Measurements from ENCODE around the gene SATB2.
A peak's percentile ranks its signal among the peaks of the same experiment; 100 is the strongest.

Gene SATB2

DNA sequence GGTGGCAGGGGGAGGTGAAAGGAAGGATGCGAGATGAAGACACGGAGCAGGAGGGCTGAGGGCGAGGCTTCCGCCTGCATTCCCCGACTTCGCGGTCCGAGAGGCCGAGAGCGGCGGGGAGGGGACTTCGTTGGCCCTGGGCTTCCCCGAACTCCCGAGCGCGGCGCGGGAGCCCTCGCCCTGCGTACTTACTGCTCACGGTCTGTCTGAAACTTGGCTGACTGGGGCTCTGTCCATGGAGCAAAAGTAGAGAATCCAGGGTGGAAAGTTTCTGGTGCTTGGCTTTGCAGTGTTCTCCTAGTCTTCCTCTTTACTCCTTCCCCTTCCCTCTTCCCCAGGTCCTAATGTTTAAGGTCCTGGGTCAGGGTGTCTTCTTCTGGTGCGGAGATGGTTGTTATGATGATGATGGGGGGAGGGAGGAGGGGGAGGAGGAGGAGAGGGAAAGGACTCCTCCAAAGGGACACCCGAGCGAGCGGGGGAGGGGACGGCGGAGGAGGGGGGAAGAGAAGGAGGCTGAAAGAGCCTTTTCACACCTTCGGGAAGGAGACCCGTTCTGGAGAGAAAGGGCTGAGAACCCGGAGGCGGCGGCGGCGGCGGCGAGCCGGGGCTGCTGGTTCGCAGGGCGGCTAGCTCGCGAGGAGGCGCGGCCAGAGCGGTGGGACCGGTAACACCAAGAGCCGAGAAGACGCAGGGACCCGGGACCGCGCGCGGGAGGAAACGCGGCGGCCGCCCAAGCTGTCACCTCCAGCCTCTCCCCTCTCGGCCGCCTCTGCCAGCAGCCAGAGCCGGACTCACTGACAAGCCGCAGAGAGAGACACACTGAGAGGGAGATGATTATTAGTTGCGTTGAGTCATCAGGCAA lies at the start of gene SATB2:
Gene SATB2 (minus strand): TSS at position 793 of the 862 bp plus-strand sequence. CDS start 1,902 bp downstream, outside the sequence.
- peak in 1 of 51 donors; percentile 15 for DNase-seq

DNA sequence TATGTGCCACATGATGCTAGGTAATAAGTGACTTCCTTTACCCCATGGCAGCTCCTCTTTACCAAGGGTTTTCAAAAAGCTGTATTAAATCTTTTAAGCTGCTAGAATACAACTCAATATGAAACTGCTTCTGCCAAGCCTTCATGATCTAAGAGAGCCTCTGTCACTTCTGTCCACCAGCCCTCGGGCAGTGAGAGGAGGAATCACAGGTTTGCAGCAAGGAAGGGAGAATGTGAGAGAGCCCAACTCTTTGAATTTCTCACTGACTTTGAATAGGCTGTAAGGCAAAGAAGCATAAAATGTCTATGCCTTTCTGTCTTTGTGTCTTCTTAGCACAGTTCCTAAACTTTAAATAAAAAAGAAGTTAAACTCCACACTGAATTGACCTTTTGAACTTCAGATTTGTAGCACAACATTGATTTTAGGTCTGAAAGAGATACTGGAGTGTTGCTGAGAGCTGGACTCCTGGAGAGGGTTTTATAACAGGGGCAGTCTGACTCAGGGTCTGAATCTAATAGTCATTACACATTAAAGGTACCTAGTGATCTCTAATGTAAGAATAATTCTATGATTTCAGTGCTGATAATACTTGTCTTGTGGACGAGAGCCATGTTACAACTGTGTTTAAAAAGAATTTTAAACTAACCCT lies 48.1 kb upstream of the SATB2 start:
- DNase-seq: no peak

DNA sequence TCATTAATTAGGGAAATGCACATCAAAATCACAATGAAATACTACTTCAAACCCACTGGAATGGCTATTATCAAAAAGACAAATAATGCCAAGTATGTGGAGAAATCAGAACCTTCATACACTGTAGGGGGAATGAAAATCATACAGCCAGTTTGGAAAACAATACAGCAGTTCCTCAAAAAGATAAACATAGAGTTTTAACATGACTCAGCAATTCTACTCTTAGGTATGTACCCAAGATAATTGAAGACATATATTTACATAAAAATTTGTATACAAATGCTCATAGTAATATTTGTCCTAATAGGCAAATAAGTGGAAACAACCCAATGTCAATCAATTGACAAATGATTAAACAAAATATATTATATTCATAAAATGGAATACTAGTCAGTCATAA lies 45.4 kb upstream of the SATB2 start:
- no peak for DNase-seq

DNA sequence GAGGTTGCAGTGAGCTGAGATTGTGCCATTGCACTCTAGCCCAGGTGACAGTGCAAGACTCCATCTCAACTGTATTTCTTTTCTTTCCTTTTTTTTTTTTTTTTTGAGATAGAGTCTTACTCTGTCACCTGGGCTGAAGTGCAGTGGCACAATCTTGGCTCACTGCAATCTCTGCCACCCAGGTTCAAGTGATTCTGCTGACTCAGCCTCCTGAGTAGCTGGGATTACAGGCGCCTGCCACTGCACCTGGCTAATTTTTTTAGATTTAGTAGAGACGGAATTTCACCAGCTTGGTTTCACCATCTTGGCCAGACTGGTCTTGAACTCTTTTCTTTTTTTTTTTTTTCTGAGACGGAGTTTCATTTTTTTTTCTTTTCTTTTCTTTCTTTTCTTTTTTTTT lies 41.3 kb upstream of the SATB2 start:
- no peak for DNase-seq

DNA sequence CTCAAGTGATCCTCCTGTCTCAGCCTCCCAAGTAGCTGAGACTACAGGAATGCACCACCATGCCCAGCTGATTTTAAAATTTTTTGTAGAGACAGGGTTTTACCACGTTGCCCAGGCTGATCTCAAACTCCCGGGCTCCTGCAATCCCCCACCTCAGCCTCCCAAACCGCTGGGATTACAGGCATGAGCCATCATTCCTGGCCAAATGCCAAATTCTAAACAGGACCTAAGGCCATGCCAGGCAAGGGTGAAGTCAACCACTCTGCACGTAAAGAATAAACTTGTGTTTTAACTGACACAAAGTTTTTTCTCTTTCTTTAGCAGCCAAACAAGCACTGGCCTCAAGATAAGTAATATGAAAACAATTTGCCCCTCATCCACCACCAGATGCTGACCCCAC lies 37.4 kb upstream of the SATB2 start:
- DNase-seq: no peak

DNA sequence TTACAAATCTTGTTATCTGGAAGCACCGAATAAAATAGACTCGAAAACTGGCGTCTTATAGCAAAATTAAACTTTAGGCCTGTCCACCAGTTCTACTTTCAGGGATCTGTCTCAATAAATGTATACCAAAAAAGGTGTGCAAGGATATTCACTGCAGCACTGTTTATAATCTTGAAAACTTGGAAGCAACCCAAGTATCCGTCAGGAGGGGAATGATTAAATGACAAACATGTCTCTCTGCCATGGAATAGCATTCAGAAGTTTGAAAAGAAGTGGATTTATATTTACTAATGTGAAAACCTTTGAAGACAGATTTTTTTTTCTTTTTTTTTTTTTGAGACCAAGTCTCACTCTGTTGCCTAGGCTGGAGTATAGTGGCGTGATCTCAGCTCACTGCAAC lies 32.3 kb upstream of the SATB2 start:
- no peak for DNase-seq

DNA sequence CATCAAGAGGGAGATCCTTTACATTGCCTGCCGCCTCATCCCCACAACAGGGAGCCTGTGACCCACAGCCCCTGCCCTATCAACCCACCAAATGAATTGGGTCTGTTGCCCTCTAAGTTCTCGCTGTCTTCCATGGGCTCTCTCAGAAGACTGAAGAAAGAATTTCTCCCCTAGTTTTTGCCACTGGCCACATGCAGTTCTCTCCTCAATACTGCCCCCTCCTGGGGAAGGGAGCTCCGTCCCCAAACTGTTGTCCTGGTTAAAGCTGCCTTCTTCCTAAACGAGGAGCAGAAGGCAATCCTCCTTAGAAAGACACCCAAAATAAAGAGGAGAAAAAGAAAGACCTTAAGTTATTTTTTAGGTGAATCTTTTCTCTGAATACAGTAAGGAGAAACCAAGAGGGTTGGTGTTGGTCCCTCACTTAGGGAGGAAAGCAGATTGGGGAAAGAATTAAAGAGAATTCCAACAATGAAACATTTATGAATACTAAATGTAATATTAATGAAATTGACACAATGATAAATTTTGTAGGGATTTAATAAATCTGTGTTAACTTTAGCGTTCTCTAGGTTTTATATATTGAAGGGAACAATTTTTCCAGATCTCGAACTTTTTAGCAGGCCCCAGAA lies 31.1 kb upstream of the SATB2 start:
- peak in 23 of 51 donors; percentile 2 to 48 (median 17) for DNase-seq

DNA sequence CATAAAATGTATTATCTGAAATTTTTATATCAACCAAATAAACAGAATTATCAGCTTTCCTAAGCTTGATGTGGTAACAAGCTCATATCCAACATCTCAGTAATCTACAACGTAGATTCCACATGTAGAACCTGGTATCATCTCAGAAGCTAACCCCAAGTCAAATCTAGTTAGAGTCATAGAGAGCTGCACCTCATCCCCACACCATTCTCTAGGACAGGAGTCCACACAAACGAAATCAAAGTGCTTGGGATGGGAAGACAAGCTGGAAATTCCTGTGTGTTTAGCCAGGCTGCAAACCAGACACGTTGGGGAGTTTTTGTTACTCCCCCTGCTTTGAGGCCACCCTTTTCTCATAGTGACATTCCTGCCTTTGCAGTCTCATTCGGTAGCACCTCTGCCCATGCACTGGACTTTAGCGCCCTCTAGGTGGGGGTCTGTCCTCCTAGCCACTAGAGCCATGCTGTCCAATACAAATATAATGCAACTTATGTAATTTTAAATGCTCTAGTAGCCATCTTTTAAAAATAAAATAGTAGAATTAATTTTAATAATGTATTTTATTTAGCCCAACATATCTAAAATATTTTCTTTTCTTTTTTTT lies 28.1 kb upstream of the SATB2 start:
- peak in 32 of 51 donors; percentile 4 to 75 (median 25) for DNase-seq

DNA sequence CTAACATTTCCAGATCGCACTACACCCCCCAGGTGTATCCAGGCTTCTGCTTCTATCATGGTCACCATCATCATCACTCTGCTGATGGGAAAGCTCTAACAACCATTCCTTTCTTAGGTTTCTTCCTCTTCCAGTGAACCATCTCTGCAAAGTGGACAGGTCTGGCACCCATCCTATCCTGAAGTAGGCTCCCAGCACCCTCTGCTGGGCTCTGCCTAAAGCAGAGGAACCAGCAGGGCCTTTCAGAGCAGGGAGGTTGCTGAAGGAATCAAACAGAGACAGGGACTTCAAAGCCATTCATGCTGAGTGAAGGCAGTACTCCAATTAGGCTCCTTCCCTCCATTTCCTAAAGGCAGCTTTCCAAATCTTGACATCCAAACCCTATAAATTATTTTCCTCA lies 27.2 kb upstream of the SATB2 start:
- no peak for DNase-seq

DNA sequence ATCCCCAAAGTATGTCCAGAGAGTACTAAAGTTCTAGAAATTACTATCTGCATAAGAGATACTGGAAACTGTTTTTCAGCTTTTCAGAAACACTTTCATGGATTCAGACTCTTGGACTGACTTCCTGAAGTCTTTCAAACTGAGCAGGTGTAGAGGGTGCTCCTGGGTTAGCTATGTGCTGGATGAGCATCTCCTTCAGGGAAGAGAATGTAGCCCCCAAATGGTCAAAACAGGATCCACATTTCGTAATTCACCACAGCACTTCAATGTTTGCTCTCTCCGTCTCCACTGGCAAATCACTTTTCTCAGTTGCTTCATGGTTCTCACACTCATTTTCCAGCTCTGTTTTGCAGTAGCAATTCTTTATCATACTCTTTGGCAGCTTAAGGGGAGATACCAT lies 23.2 kb upstream of the SATB2 start:
- DNase-seq: no peak

DNA sequence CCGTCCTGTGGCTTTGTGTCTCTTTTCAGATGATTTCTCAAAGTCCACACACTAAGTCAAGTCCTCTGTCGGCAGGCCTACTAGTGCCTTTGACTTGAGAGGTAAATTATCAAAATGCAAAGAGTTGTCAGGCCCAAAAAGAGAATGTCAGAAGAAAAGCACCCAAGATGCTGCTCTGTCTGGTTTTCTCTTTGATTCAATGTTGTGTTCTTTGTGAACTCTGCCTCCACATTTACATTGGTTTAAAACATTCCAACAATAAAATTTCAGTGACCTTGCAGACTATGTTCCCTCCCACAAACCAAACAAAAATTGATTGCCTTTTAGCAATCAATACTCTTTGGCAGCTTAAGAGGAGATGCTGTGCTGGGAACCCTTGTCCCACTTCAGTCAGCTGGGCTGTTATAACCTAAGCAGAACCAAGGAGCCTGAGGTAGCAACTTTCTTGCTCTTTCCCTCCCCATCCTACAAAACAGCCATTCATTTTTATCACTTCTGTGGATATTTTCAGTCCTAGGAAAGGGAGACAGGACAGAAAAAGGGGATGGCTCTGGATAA lies 19.6 kb upstream of the SATB2 start:
- DNase-seq: no peak

DNA sequence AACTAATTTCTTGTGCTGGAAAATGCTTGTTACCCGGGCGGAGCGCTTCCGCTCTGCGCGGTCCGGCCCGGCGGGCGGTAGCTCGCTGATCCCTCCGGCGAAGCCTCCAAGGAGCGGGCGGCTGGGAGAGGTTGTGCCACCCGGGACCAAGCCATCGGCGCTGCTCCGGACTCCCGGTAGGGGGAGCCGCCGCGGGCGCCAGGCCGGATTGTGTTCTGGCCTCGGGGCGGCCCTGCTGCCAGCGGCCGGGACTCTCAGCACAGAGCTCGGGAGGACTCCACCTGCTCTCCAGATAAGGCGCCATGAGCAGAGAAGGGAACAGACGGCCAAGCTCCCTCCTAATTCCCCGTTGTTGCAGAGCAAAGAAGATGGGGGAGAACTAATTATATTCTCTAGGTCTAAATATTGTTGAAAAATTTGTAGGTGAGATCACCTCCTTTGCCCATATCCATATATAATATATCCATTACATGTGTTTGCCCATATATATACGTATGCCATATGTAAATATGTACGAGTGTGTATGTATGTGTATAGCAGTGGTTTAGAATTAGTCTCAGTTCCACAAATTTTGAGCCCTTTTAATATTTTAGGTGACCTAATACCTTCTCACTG lies 13.8 kb upstream of the SATB2 start:
- peak in 33 of 51 donors; percentile 12 to 76 (median 37) for DNase-seq

DNA sequence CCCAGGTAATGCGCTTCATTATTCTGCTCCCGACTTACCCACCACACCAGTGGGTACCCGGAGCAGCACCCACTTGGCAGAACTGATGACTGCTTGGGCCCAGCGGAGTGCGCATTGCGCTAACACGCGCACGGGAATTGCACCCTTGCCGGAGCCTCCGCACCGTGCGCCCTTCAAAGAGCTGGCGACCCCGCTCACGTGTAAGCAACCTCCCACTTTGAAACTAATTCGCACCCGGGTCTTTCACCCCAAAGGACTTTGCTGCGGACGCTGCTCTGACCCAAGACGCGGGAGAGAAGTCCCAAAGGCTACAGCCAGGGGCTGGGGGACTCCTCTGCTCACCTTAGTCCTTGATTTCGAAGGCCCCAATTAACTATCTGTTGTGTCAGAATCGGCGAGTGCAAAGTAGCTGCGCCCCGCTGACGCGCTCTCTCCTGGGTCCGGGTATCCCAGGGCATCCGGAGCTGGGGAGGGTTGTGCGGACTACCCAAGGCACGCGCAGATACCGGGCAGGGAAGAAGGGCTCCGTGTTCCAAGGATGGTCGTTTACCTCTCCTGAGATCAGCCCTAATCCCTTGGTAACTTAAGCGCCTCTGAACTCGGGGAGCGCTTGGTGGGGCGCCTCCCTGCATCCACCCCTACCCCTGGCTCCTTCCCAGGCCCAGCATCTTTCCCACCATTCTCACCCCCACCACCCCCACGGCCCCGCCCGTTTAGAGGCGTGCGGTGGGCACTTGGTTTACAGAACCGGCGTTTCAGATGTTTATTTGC lies 13.1 kb upstream of the SATB2 start:
- DNase-seq: peak in 1 of 51 donors; percentile 47

DNA sequence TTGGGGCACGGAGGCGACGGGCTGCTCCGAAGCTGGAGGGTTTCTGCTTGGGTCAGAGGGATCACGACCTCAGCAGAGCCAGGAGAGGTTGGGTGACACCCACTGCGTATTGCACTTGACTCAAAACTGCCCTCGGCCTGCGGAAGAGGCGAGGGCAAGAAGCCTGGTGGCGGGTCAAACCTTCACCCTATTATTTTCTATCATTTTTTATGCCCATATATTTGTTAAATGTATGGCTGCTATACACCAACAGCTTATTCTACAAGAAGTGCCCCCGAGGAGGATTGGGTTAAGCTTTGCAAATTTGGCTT lies 12.6 kb upstream of the SATB2 start:
- no peak for DNase-seq

DNA sequence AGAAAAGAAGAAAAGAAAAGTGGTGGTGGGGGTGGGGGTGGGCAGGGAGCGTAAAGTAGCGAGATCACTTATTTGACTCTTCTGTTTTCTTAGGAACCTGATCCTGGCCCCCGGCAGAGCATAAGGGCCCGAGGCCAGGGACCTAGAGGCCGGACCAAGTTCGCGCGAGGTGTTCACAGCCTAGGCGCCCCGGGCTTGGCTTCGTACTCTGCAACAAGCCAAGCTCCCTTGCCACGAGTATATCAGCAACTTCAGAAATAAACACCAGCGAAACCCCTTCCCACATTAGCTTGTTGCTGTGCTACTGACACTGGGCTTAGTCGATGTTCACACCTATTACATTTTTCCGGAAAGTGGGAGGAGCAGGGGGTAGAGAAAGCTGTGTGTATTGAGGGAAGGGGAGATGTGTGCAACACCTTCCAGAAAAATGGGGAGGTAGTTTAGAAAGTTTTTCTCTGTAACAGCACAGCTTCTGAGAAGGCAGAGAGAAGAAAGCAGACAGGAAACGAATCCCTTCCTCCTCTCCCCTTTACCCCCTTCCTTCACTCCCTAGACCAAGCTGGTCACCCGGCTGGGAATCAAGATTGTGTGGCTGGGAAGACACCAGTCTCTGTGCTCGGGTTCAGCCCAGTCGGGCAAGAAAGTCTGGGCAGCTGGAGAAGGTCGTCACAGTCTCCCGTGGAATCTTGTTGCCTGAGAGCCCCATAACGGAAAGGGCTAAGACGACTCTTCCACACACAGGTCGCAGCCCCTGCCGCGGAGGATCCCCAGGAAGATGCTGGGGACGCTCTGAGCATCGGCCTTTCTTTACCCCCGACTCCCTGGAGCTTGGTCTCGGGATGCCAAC lies 12.0 kb upstream of the SATB2 start:
- DNase-seq: peak in 1 of 51 donors; percentile 30

DNA sequence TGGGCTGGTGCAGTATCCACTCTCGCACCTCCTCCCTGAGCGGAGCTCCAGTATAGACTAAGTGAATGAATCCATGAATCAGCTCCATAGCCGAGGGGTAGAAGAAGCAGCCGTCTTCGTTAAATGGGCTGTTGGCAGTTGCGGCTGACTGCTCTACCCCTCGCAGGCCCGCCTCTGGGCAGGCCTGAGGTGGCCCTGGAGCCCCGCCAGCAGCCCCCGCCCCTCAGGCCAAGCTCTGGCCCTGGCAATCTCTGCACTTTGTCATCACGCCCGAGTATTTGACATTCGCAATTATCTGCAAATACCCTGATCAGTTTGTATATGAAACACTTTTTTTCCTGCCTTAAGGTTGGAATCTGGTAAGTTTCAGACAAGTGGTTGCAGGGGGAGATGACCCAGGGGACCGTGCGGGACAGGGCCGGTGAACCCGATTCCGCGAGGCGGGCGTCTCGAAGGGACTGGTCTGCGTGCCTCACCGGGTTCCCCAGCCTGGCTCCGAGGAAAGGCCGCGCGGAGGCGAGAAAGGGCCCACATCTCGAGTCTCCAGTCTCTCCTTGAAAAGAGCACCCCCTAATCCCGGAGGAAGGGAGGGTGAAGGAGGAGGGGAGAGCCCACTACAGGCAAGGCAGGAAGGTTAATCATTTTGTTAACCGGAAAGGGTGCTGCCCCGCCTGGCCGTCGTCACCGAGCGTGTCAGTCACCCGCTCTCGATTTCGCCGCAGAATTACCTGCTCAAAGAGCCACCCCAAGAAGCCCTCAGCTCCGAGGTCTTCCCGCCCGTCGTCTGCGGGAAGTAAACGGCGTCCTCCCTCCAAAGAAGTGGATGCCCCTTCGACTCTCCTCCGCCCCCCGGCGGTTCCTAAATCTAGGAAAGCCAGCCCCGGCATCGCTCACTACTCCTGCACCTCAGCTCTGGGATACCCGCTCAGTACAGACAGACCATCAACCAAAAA lies 11.1 kb upstream of the SATB2 start:
- peak in 1 of 51 donors; percentile 30 for DNase-seq

DNA sequence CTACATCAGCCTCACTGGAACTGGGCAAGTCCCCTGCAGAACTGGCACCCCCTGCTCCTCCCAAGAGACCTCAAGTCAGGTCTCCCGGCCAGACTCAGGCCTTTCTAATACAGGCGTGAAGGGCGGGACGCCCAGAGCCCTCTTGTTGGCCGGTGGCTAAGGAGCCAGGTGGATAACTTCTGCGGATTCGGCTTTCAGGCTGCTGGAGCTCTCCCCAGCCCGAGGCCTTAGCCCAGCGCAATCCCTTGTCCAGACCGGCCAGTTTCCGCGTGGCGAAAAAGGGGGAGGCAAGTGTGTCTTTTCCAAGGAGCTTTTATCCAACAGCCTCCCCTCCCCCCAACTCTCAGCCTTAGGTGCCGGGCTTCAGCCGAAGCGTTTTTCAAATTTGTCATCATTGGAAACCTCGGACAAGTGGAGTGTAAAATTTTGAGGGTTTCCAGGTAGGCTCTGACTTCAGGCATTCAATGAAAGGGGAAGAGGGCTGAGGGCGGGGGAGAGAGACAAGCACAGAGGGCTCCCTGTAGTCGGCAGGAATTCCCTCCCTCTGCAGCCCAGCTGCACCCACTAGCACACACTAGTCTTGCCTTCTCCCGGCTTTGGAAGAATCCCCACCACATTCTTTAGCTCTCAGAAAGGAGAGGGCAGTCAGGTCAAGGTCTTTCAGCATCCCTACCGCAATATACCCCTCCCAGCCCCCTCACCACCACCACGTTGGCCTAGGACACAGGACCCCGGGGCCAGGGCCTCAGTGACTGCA lies 9.5 kb upstream of the SATB2 start:
- no peak for DNase-seq

DNA sequence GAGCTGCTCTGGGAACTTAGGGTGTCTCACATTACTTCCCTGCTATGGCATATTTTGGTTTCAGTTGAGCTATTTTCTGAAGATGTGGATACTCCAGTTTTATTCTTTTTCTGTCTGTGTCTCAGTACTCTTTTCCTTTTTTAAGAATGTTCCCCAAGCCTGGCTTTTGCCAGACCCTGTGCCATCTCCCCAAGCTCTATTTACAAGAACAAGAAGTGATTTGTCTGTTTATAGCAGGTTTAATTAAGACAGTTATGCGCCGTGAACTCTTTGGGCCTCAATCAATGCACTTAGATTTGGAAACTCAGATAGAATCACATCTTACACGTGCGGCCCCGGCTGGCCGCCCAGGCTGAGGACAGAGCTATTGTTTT lies 8.9 kb upstream of the SATB2 start:
- DNase-seq: no peak

Data from hypothalamus (tissue), 51 donors.